HEK293T (cell line): ENCODE results near the gene PDE10A.

Source experiments
- ARNT ChIP-seq: fragments of 450-650 bp; IDR thresholded peaks from 2 replicates; pipeline ENCODE4 v1.6.1; 2017; ENCODE audit warnings: mild to moderate bottlenecking
- BHLHE40 ChIP-seq: fragments of 450-650 bp; IDR thresholded peaks from 2 replicates; pipeline ENCODE4 v1.6.1; 2016; ENCODE audit warnings: mild to moderate bottlenecking, moderate library complexity, borderline replicate concordance
- HDGF ChIP-seq: fragments of 450-650 bp; IDR thresholded peaks from 2 replicates; pipeline ENCODE4 v1.6.1; 2017; ENCODE audit warnings: antibody characterized with exemption, borderline replicate concordance
- L3MBTL2 ChIP-seq: fragments of 450-650 bp; conservative IDR thresholded peaks from 2 replicates; pipeline ENCODE4 v1.6.1; 2016; ENCODE audit warnings: mild to moderate bottlenecking
- SP1 ChIP-seq: fragments of 450-650 bp; IDR thresholded peaks from 2 replicates; pipeline ENCODE4 v1.6.1; 2017

DNA sequence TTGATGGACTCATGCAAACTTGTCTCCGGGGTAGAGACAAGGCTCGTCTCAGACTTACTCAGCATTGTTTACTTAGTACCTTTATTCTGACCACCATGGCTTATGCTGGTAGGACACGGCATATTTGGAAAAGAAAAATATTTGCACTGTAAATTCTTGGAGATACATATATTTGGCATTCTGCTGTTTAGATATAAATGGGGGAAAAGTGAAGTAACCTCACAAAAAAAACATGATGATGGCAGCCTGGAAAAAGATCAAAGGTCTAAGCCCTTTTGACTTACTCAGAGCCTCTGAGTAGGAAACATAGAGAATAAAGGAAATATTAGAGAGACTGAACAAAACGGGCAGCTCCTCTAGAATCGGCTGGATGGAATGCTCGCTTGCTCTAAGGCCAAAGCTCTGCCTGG, 32.5 kb downstream of the PDE10A start:
- TF ChIP-seq ARNT (no peak), SP1 (no peak), BHLHE40 (no peak), HDGF (no peak), L3MBTL2 (no peak)
